ENCODE results near the gene KRTAP12-1. TPM values are rescaled to one million over a fixed set of nuclear protein-coding genes. Genes with fewer than 3 reads are reported as not detected.

Gene KRTAP12-1
- total and polyA plus RNA-seq, 2 of the 8 experiments (the other 6 are each of a cell fraction or from before 2014, with no cell fraction given), result 0.50 to 0.73 TPM

DNA sequence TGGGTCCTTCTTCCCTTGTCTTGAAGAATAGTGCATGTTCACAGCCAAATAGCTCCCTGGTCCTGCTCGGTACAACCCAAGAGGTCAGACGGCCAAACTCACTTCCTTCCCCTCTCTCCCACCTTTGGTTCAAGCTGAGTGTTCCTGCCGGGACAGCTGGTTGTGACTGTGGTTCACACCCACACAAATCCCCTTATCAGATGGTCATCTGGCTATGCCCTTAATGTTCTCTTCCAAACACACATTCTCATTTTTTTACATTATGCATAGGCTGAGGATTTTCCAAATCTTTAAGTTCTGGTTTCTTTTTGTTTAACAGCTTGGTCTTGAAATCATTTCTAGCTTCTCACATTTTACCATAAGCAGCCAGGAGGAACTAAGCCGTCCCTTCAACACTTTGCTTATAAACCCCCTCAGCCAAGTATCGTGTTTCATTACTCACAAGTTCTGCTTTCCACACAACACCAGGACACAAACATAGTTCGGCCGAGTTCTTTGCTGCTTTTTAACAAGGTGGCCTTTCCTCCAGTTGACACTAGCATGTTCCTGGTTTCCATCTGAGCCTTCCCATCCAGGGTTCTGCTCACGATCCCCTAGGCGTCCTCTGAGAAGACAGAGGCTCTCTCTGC is 49.1 kb upstream of the KRTAP12-1 start (continued):
- TF ChIP-seq POU5F1 (IDR thresholded peaks at IDR 0.05; ENCODE audit: low read depth, low read length) (no peak), CREB1 (IDR thresholded peaks at IDR 0.05) (no peak), GABPA (IDR thresholded peaks at IDR 0.05; ENCODE audit: borderline replicate concordance, insufficient read depth, low read length) (no peak), EGR1 (IDR thresholded peaks at IDR 0.05; ENCODE audit: borderline replicate concordance, low read depth, low read length) (no peak)

All from H1 (cell line).